Uterus (tissue), 4 donors: Measurements from ENCODE around the gene MFAP3. TPM values are rescaled to one million over a fixed set of nuclear protein-coding genes. Genes with fewer than 3 reads are reported as not detected.

Source experiments
- DNase-seq, 2 donors: peaks; one replicate each; pipeline ENCODE4 v3.0.0-alpha.2; 2019 to 2020
- H3K27ac ChIP-seq, 2 donors: fragments of 200-600 bp; sonication (generic); 1 replicate in 1 of 2; 2 replicates in 1 of 2; pipeline ENCODE4 v1.5.1; 2016 to 2018
- H3K27me3 ChIP-seq, 2 donors: fragments of 200-600 bp; sonication (generic); one replicate each; pipeline ENCODE4 v1.5.1; 2018 to 2019; ENCODE audit warnings: control low read depth in 1 of 2
- H3K36me3 ChIP-seq, 2 donors: fragments of 200-600 bp; sonication (generic); one replicate each; pipeline ENCODE4 v1.5.1; 2019; ENCODE audit warnings: control low read depth in 1 of 2
- H3K4me1 ChIP-seq, 2 donors: fragments of 200-600 bp; sonication (generic); one replicate each; pipeline ENCODE4 v1.5.1; 2018 to 2019; ENCODE audit warnings: control low read depth in 1 of 2
- H3K4me3 ChIP-seq, 2 donors: fragments of 200-600 bp; sonication (generic); 1 replicate in 1 of 2; 2 replicates in 1 of 2; pipeline ENCODE4 v1.5.1; 2018 to 2019; ENCODE audit warnings: mild to moderate bottlenecking in 1 of 2
- H3K9me3 ChIP-seq, 2 donors: fragments of 200-600 bp; sonication (generic); one replicate each; pipeline ENCODE4 v1.5.1; 2019; ENCODE audit warnings: control low read depth in 1 of 2
- POLR2A ChIP-seq, 2 donors: fragments of 450-650 bp; IDR thresholded peaks; one replicate each; pipeline ENCODE4 v1.6.1; 2016; ENCODE audit warnings: antibody characterized with exemption in 2 of 2, mild to moderate bottlenecking in 1 of 2, moderate library complexity in 1 of 2
- intact Hi-C: fragments of 100-400 bp; cut with DNase I; formaldehyde crosslinking; loops from one replicate; pipeline ENCODE4 v1.15.1; 2023; ENCODE audit warnings: low total_unique reads
- total RNA-seq, 4 donors: library from RNA; depleted of rRNA in 3 of 4; stranded (reverse); fragments of >200 nt in 3 of 4; gene quantifications; one replicate each; pipeline versions ENCODE4 v1.1.0 to v1.2.4, GENCODE V29; 2014 to 2023
- TF ChIP-seq, protein P1 (sequence below), 4 experiments: fragments of 200-600 bp in 2 of 4; fragments of 450-650 bp in 2 of 4; sonication (generic) in 2 of 4; IDR thresholded peaks; one replicate each; pipeline ENCODE4 v1.5.1; 2016 to 2019; ENCODE audit warnings: antibody characterized with exemption in 4 of 4, mild to moderate bottlenecking in 2 of 4, moderate library complexity in 1 of 4
- donor health status: DM: yes; HTN: yes; CAD: no.

The MFAP3 gene
- 100 to 1,000 TPM in 1 of 4 donors, 10 to 100 TPM in 3; 39.0 to 152 (median 63.3) TPM for total RNA-seq

DNA sequence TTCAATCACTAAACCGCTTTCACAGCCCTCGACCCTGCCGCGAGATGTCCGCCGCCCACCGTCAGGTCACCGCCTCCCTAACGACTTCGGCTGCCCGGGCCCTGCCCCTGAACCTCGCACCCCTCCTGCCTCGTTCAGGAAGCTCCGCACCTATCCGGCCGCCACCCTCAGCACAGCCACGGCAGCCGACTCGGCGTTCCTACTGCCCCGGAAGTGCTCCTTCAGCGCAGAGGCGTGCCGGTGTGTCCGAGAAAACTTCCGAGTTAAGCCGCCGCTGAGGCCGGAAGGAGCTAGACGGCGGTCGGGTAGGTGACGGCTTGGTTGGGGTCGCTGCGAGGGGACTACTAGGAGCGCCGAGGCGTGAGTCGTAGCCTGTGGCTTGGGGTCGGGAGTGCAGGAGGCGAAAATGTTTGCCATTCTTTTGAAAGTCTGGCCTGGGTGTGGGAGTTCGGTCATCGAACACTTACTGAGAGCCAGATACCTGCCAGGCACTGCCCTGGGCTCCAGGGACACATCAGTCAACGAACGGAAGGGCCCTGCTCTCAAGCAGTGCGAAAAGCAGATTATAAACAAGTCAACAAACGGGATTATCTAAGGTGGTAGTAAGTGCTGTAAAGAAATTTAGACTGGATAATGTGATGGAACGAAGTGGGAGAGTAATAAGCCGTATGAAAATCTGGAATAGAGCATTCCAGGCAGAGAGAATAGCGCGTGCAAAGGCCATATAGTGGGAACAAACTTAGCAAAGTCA, at the start of gene MFAP3, which contains the start of gene FAM114A2:
Gene MFAP3, plus strand, starts transcription at position 261 of the 751 bp plus-strand sequence. CDS start 10,756 bp downstream, outside the sequence.
Gene FAM114A2, minus strand, starts transcription at position 204 of the 751 bp plus-strand sequence. CDS start 3,957 bp downstream, outside the sequence.
- TF ChIP-seq, protein P1, sequence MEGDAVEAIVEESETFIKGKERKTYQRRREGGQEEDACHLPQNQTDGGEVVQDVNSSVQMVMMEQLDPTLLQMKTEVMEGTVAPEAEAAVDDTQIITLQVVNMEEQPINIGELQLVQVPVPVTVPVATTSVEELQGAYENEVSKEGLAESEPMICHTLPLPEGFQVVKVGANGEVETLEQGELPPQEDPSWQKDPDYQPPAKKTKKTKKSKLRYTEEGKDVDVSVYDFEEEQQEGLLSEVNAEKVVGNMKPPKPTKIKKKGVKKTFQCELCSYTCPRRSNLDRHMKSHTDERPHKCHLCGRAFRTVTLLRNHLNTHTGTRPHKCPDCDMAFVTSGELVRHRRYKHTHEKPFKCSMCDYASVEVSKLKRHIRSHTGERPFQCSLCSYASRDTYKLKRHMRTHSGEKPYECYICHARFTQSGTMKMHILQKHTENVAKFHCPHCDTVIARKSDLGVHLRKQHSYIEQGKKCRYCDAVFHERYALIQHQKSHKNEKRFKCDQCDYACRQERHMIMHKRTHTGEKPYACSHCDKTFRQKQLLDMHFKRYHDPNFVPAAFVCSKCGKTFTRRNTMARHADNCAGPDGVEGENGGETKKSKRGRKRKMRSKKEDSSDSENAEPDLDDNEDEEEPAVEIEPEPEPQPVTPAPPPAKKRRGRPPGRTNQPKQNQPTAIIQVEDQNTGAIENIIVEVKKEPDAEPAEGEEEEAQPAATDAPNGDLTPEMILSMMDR (IDR thresholded peaks at IDR 0.05) = no peak
- peak; percentile 77 to 78 for TF ChIP-seq POLR2A (IDR thresholded peaks at IDR 0.05)
- Histone ChIP-seq H3K9me3 (no peaks in the 10 kb centered on the region), H3K4me1 (peaks cover 0 to 9% of the 10 kb centered on the region in 2 donors), H3K27ac (peak within 1 kb of the TSS; percentile 80 to 83), H3K4me3 (peak within 1 kb of the TSS; percentile 69 to 91), H3K36me3 (no peaks in the 10 kb centered on the region), H3K27me3 (no peaks in the 10 kb centered on the region)
- intact Hi-C loops = no loop called here
- DNase-seq = peak; percentile 81 to 82

DNA sequence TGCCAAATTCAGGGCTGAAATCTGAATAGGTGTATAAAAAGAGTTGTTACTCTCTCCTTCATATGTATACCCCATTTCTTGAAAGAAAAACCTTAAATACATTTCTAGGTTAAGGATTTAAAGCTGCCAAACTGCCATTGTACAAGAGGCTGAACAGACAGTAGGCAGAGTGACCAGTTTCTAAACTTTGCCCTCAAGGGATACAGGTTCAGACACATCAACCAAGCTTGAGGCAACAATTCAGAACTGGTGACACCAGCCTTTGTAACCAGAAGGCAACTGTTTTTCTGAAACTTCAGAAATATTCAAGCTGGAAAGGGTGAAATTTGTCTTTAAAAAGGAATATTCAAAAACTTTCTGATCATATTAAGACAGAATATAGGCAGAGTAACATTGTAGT, 47.6 kb upstream of the MFAP3 start:
- Histone ChIP-seq H3K27ac (no peak overlapping the region), H3K4me3 (no peak overlapping the region), H3K9me3 (no peaks in the 10 kb centered on the region), H3K27me3 (no peaks in the 10 kb centered on the region), H3K4me1 (no peaks in the 10 kb centered on the region), H3K36me3 (no peaks in the 10 kb centered on the region)
- intact Hi-C loops = no loop called here
- no peak for DNase-seq
- TF ChIP-seq POLR2A (IDR thresholded peaks at IDR 0.05) = no peak
- TF ChIP-seq, protein P1 (IDR thresholded peaks at IDR 0.05) = no peak

DNA sequence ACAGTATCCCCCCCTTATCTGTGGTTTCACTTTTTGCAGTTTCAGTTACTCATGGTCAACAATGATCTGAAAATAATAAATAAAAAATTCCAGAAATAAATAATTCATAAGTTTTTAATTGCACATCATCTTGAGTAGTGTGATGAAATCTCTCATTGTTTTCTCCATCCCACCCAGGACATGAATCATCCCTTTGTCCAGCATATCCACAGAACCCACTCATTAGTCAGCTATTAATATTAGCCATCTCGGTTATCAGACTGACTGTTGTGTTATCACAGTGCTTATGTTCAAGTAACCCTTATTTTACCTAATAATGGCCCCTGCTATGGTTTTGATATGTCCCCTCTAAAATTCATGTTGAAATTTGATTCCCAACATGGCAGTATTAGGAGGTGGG, 40.8 kb upstream of the MFAP3 start:
- Histone ChIP-seq H3K4me1 (no peaks in the 10 kb centered on the region), H3K36me3 (no peaks in the 10 kb centered on the region), H3K4me3 (no peak overlapping the region), H3K27me3 (no peaks in the 10 kb centered on the region), H3K27ac (no peak overlapping the region), H3K9me3 (no peaks in the 10 kb centered on the region)
- TF ChIP-seq, protein P1 (IDR thresholded peaks at IDR 0.05) = no peak
- TF ChIP-seq POLR2A (IDR thresholded peaks at IDR 0.05) = no peak
- intact Hi-C loops = no loop called here
- no peak for DNase-seq

DNA sequence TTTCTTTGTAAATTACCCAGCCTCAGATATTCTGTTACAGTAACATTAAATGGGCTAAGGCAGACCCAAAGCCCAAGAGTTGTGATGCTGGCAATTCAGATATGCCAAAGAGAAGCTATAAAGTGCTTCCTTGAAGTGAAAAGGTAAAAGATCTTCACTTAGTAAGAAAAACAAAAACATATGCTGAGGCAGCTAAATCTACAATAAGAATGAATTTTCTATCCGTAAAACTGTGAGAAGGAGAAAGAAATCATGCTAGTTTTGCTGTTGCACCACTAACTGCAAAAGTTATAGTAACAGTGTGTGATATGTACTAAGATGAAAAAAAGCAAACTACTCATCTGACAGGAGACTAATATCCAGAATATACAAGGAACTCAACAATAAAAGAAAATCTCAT, 40.0 kb upstream of the MFAP3 start:
- Histone ChIP-seq H3K4me3 (no peak overlapping the region), H3K27me3 (no peaks in the 10 kb centered on the region), H3K27ac (no peak overlapping the region), H3K4me1 (no peaks in the 10 kb centered on the region), H3K9me3 (no peaks in the 10 kb centered on the region), H3K36me3 (no peaks in the 10 kb centered on the region)
- no peak for TF ChIP-seq POLR2A (IDR thresholded peaks at IDR 0.05)
- TF ChIP-seq, protein P1 (IDR thresholded peaks at IDR 0.05) = no peak
- no peak for DNase-seq
- intact Hi-C loops = no loop called here

DNA sequence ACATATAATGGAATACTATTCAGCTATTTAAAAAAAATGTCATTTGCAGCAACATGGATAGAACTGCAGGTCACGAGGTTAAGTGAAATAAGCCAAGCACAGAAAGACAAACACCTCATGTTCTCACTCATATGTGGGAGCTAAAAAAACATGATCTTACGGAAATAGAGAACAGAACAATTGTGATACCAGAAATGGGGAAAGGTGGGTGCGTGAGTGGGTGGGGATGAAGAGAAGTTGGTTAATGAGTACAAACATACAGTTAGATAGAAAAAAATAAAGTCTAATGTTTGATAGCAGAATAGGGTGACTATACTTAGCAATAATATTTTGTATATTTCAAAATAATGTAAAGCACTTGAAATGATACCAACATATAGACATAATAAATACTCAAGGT, 38.8 kb upstream of the MFAP3 start:
- TF ChIP-seq, protein P1 (IDR thresholded peaks at IDR 0.05) = no peak
- no peak for TF ChIP-seq POLR2A (IDR thresholded peaks at IDR 0.05)
- H3K36me3 ChIP-seq = no peaks in the 10 kb centered on the region
- no peak overlapping the region for H3K27ac ChIP-seq
- intact Hi-C loops = no loop called here
- no peak overlapping the region for H3K4me3 ChIP-seq
- no peak for DNase-seq
- H3K9me3 ChIP-seq = no peaks in the 10 kb centered on the region
- H3K4me1 ChIP-seq = no peaks in the 10 kb centered on the region
- no peaks in the 10 kb centered on the region for H3K27me3 ChIP-seq
